ENCODE measurements around the gene NIPSNAP2.
"Not testable (repeated sequence)": the region's sequence is repeated elsewhere in the genome, so short reads cannot be mapped to it uniquely, and the experiment has no call there.

NIPSNAP2 gene

DNA sequence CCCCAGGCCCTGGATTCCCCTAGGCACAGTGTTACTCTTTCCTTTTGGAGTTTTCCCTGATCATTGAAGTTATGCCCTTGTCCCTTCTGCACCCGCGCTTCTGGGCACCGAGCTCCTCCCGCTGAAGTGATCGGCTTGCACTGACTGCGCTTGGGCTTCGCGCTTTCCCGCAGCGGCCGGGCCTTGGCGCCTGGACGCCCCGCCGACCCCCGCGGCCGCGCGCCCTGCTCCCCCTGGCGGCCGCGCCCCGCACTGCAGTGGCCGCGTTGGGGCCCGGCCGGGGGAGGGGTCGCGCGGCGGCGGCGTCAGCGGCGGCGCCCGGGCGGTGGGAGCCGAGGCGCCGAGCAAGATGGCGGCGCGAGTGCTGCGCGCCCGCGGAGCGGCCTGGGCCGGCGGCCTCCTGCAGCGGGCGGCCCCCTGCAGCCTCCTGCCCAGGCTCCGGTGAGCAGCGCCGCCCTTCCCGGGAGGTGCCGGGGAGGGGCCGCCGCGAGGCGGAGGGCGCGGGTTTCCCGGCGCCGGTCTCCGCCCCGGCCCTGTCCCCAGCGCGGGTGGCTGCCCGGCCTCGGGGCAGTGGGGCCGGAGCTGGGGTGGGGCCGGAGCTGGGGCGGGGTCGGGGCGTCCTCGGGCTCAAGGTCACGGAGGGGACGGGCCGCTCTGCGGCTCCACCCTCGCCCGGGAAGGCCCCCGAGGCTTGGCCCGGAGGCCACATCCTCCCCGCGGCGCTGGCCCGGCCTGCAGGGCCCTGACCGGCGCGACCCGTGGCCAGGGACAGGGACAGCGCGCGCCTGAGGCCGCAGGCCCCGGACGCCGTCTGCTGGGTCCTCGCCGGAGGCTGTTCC is at the start of gene NIPSNAP2:
Gene NIPSNAP2, plus strand, starts transcription at position 325 of the 839 bp plus-strand sequence. Its CDS starts 25 bp downstream, at position 350.
- DNase-seq, result no peak

DNA sequence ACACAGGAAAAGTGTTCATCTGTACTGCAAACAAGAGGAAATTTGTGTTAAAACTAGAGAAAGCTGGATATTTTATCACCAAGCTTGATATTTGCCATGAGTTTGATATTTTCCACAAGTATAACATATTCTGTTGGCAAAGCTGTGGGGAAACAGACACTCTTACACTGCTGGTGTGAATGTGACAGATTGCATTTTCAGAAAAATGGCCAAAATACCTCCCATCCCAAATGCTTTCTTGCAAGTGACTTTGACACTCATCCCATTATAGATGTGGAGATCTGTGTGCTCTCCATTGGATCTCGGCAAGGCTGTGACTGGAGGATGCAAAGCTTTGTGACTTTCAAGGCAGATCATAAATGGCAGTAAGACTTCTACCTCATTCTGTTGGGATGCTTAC is 46.6 kb upstream of the NIPSNAP2 start:
- DNase-seq, result no peak

DNA sequence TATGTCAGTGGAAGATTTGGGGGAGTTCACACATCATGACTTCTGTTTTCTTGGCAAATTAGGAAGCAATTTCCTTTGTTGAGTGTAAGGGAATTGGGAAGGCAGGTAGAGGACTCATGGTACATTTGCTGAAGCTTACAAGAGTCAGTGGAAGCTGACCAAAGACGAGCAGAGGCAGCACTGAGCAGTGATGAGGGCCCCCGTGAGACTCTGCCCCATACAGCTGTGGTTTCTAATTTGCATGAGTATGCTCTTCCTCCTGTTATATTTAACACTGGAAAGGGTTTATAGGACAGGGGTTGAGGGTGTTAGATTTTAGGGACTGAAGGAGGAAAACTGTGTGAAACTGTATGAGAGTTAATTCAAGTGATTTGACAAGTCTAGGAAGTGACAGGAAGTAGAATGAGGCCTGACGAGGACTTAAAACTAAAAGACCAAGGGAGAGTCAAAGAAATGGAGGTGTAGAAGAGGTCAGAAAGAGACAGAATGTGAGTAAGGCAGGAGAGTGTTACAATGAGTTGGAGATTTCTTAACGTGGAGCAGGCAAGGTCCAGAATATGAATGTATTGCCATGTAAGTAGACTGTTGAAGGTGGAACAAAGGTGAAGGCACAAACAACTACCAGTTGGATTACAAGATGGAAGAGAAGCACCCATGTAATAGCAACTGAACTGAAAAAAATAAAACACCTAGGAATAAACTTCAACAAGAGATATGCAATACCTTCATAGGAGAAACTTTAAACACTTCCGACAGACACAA is 36.2 kb upstream of the NIPSNAP2 start:
- no peak for DNase-seq

DNA sequence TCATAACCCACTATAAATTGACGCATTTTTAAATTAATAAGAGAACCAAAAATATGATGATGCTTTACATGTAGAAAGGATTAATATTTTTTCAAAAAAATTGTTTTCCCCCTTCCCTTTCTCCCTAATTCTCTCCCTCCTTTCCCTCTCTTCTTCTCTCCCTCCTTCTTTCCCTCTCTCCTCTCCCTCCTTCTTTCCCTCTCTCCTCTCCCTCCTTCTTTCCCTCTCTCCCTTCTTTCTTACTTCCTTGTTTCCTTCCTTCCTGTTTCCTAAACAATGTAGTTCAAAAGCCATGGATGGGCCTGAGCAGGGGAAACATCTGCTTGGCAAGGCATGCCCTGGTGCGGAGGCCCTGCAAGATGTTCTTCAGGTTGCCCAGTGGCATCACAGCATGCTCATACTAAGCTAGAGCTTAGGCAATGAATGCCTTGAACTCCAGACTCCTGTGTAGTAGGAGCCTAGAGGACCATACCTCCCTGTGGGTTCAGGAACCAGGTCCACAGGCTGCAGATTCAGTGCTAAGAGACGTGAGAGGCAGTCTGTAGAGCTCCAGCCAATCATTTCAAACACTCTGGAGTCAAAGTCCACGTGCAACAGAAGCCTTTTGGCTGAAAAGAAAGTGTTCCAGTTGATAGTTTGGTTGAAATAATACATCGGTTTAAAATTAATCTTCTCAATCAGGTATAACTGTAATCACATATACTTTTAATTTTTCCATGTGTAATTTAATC is 32.8 kb upstream of the NIPSNAP2 start:
- no peak for DNase-seq

GRCh38 chr7:55939514-55940123 is 24.8 kb upstream of the NIPSNAP2 start:
- DNase-seq, result no peak

- no peak for DNase-seq
Observed at GRCh38 chr7:55946545-55946944, 17.8 kb upstream of the NIPSNAP2 start.

DNA sequence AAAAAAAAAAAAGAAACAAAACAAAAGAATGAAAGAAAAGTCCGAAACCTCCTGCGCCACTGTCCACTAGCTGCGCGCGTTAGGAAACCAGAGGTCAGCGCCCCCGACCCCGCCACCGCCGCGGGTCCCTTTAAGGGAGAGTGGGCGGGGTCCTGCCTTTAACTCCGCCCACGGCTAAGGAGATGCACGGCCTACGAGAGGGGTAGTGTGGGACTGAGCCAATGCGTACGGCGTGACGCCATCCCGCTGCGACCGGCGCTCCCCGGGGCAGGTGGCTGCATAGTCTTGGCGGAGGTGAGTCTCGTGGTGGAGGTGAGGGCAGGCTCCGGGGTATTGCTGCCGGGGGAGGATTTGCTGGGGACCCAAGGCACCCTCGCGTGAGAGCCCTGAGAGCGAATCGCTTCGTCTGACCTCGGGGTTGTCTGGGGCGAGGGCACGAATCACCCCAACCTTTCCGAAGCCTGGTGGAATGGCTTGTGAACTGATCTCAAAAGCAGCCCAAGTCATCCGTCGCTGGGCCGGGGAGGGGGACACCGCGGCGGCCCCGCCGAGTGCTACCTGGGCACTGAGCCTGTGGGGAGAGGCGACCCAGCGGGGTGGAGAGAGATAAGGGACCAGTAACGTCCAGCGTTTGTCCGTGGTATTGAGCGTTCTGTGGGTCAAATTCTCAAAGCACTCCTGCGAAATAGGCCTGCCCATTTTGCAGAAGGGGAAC is 12.6 kb upstream of the NIPSNAP2 start, which contains the start of gene MRPS17:
Gene MRPS17, plus strand, starts transcription at position 241 of the 715 bp plus-strand sequence. CDS start 1,319 bp downstream, outside the sequence.
- peak; percentile 41 for DNase-seq

- not testable (repeated sequence) for DNase-seq
Observed at GRCh38 chr7:55952352-55952671, 12.1 kb upstream of the NIPSNAP2 start.

GRCh38 chr7:55953707-55954475 is 10.5 kb upstream of the NIPSNAP2 start:
- no peak for DNase-seq

DNA sequence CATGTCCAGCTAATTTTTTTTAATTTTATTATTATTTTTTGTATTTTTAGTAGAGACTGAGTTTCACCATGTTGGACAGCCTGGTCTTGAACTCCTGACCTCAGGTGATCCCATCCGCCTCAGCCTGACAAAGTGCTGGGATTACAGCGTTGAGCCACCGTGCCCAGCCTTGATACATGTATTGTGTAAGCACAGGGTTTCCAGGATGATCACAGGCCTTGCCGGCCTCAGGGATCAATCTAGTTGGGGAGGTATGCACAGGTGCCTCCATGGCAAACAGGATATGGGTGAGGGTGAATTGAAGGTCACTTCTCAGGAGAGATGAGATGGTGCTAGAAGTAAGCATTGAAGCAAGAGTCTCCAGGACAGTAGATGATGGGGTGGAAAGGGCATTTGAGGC is 7.2 kb upstream of the NIPSNAP2 start:
- no peak for DNase-seq

GRCh38 chr7:55962014-55962413 is 2.4 kb upstream of the NIPSNAP2 start:
- DNase-seq, result no peak

DNA sequence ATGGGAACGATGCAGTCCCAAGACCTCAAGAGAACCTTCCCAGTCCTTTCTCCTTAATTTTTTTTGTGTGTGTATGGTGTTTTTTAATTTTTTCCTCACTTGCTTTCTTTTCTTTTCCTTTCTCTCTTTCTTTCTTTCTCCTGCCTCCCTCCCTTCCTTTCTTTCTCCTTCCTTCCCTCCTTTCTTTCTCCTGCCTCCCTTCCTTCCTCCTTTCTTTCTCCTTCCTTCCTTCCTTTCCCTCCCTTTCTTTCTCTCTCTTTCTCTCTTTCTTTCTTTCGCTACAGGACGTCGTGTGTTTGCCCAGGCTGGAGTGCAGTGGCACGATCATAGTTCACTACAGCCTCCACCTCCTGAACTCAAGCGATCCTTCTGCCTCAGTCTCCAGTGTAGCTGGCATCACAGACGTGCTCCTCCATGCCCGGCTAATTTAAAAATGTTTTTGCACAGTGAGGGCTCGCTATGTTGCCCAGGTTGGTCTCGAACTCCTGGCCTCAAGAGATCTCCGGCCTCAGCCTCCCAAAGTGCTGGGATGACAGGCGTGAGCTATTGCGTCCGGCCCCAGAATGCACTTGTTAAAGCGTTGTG is 709 bp upstream of the NIPSNAP2 start:
- no peak for DNase-seq

DNA sequence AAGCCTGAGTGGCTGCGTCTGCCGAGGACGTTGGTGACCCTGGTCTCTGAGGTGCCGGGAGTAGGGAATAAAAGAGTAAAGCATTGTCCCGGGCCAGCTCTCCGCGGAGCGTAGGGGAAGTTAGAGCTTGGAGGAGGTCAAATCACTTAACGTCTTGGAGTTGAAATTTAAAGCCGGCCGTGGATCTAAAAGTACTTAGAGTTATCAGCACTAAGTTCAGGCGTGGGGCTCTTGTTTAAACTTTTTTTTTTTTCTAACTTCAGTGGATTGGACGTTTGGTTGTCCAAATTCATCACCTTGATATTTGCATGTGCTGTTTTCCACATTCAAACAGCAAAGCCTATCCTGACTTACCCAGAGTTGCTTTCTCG is 700 bp downstream of the NIPSNAP2 start:
- no peak for DNase-seq

DNA sequence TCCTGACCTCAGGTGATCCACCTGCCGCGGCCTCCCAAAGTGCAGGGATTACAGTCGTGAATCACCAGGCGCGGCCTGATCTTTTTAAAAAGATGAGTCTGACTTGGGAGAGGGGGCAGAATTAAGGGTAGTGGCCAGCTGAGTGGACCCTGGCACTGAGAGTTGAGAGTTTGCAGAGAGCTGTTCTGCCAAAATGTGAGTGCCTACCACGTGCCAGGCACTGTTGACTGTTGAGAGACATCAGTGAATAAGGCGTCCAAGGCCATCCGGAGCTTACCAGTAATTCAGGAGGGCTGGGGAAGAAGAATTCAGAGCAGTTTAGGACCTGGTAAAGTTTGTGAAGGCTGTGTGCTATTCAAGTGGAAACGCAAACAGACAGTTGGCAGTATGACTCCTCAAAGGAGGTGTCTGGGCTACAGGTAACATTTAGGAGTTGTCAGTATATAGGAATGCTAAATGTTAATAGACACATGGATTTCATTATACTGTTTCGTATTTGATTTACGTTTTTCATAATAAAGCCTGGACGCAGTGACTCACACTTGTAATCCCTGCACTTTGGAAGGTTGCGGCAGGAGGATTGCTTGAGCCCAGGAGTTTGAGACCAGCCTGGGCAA is 1.5 kb downstream of the NIPSNAP2 start:
- peak; percentile 48 for DNase-seq

GRCh38 chr7:55966851-55967250 is 2.5 kb downstream of the NIPSNAP2 start:
- DNase-seq, result no peak

- DNase-seq, result no peak
Observed at GRCh38 chr7:55969391-55969790, 5.0 kb downstream of the NIPSNAP2 start.

DNA sequence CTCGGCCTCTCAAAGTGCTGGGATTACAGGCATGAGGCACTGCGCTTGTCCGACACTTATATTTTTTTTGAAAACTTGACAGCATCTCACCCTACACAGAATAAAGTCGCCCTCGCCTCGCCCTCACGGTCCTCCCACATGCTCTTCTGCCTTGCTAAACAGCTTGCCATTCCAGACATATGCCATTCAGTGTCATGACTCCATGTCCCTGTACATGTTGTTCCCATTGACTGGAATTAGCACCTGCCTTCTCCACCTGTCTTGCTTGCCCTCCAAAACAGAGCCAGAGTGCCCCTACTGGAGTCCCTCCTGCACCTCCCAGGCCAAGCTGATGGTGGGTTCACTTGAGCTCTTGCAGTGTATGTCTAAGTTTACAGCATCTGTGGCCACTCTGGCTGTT is 6.2 kb downstream of the NIPSNAP2 start:
- no peak for DNase-seq

DNA sequence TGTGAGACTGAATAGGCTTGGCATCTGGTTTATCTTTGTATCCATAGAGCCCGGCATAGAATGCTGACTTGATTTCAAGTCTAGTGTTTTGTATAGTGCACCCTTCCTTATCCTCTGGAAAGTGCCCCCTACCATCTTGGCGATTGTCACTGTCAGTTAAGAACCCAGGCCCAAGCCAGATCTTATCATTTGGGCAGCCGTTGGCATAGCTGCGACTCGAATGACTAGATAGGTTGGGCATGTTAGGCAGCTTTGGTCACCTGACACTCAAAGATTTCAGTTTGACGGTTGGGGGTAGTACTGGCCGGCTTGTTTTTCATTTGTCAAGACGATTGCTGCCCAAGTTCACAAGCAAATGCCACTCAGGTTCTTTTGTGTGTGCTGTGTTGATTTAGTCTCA is 6.6 kb downstream of the NIPSNAP2 start:
- no peak for DNase-seq

DNA sequence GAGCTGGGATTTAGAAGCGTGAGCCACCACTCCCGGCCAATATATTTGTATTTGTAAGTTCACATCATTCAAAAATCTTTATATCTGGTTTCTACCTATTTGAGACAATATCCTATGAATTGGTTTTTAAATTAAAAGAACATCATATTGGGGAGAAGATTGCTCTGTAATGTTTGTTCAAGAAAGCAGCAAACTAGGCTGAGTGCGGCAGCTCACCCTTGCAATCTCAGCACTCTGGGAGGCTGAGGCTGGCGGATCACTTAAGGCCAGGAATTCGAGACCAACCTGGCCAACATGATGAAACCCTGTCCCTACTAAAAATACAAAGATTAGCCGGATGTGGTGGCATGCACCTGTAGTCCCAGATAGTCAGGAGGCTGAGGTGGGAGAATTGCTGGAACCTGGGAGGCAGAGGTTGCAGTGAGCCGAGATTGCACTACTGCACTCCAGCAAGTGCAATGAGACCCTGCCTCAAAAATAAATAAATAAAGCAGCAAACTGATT is 9.4 kb downstream of the NIPSNAP2 start:
- no peak for DNase-seq

DNA sequence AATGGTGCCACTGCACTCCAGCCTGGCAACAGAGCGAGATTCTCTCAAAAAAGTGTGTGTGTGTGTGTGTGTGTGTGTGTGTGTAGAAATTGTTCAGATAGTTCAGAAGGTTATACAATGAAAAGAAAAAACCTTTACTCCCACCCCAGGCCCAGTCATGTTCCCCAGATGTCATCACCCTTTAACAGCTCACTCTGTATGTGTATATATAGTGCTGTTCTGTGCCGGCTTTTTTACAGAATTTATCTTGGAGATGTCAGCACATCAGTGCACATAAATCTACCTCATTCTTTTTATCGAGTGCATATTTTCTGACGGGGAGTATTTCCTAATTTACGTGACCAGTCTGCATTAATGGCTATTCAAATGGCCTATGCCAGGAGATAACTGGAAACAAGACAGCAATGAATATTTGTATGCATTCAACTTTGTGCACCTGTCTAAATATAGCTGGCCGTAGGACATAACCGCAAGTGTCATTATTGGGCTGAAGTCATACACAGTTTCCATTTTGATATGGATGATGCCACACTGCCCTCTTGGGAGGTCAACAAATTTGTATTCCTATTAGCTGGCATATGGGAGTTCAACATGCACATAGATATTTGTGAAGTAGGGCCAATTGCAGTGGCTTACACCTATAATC is 11.7 kb downstream of the NIPSNAP2 start:
- no peak for DNase-seq

All from amniotic stem cell (primary cell).